Sigmoid colon (tissue), 7 donors: ENCODE measurements around the gene MIEN1. TPM values are rescaled to one million over a fixed set of nuclear protein-coding genes. Genes with fewer than 3 reads are reported as not detected.
"Not testable (repeated sequence)": the region's sequence is repeated elsewhere in the genome, so short reads cannot be mapped to it uniquely, and the experiment has no call there.

ENCODE experiments used
- DNase-seq: peaks from one replicate; pipeline ENCODE4 v3.0.0-alpha.2; 2019
- H3K27ac ChIP-seq, 4 donors: fragments of 200-600 bp; sonication (generic); one replicate each; pipeline ENCODE4 v1.5.1; 2016 to 2019; ENCODE audit warnings: mild to moderate bottlenecking in 1 of 4
- H3K27me3 ChIP-seq, 3 donors: fragments of 200-600 bp; sonication (generic); one replicate each; pipeline ENCODE4 v1.5.1; 2019; ENCODE audit warnings: mild to moderate bottlenecking in 1 of 3
- H3K36me3 ChIP-seq, 4 donors: fragments of 200-600 bp; sonication (generic); one replicate each; pipeline ENCODE4 v1.5.1; 2016 to 2019
- H3K4me1 ChIP-seq, 4 donors: fragments of 200-600 bp; sonication (generic); one replicate each; pipeline ENCODE4 v1.5.1; 2017 to 2019
- H3K4me3 ChIP-seq, 4 donors: fragments of 200-600 bp; sonication (generic); one replicate each; pipeline ENCODE4 v1.5.1; 2017 to 2019; ENCODE audit warnings: mild to moderate bottlenecking in 2 of 4, moderate library complexity in 1 of 4
- H3K9me3 ChIP-seq, 4 donors: fragments of 200-600 bp in 3 of 4; sonication (generic) in 3 of 4; one replicate each; pipeline versions ENCODE4 v1.5.1 to v1.6.1; 2013 to 2019
- EP300 ChIP-seq, 4 donors: sonication (generic); formaldehyde crosslinking; IDR thresholded peaks; one replicate each; pipeline ENCODE4 v1.6.1; 2017; ENCODE audit warnings: antibody characterized with exemption in 4 of 4
- POLR2A ChIP-seq, 2 donors: fragments of 450-650 bp; IDR thresholded peaks; one replicate each; pipeline ENCODE4 v1.6.1; 2016; ENCODE audit warnings: antibody characterized with exemption in 2 of 2, mild to moderate bottlenecking in 2 of 2, moderate library complexity in 2 of 2
- POLR2AphosphoS5 ChIP-seq, 4 donors: sonication (generic); formaldehyde crosslinking; IDR thresholded peaks; one replicate each; pipeline ENCODE4 v1.6.1; 2017; ENCODE audit warnings: antibody characterized with exemption in 4 of 4
- WGBS, 2 donors: extraction: QIAGEN DNeasy Blood & Tissue Kit; methylation state at CpG; one replicate each; pipeline ENCODE4 v1.1.7; 2013; 5-methylcytosine and 5-hydroxymethylcytosine counted together
- intact Hi-C: fragments of 100-400 bp; cut with DNase I; formaldehyde crosslinking; loops from one replicate; pipeline ENCODE4 v1.15.1; 2023
- polyA plus RNA-seq, 3 donors: library from polyadenylated mRNA; stranded (reverse); fragments of 200-250 nt; gene quantifications; one replicate each; pipeline ENCODE4 v1.2.3, GENCODE V29; 2013
- total RNA-seq, 4 donors: library from RNA; depleted of rRNA; stranded (reverse); fragments of >200 nt; gene quantifications; one replicate each; pipeline ENCODE4 v1.1.0, GENCODE V29; 2016
- TF ChIP-seq, protein P1 (sequence below), 4 experiments: fragments of 450-650 bp in 3 of 4; fragments of 200-600 bp in 1 of 4; IDR thresholded peaks; one replicate each; pipeline ENCODE4 v1.5.1; 2016 to 2019; ENCODE audit warnings: antibody characterized with exemption in 4 of 4, mild to moderate bottlenecking in 3 of 4, moderate library complexity in 2 of 4
- donor health status: healthy with polysubstance abuse.
- donor health status: Bipolar disorder and iron deficiency.
- donor health status: healthy.

The MIEN1 gene
- total and polyA plus RNA-seq, 7 donors: 52.4 to 226 (median 65.5) TPM

DNA sequence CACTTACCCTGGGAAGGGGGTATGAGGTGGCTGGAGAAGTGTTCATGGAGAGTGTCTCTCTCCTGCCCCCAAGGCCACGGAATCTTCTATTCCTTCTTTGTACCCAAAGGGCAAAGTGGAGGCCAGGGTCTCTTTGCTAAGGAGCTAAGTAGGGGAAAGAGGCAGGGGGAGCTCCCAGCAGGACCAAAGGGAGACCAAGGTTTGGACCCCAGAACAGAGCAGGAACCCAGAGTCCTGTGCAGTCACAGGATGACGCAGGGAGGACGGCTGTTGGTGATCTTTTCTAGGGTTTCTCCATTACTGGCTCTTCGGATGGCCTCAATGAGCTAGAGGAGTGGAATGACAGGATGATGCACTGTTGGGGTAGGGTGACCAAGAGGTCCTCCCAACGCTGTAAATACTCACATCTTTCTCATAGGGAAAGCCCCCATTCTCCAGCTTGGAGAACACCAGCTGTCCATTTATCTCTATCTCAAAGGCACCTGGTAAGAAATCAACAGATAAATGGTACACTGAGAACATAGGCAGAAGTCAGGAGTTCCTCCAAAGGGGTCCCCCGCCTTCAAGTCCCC is 966 bp downstream of the MIEN1 start:
- Histone ChIP-seq H3K27ac (peak overlapping the region; percentile 86 to 91 (median 87)), H3K36me3 (peaks cover 6 to 47% (median 22%) of the 10 kb centered on the region in 4 donors), H3K27me3 (no peaks in the 10 kb centered on the region), H3K9me3 (no peaks in the 10 kb centered on the region), H3K4me1 (peaks cover 0 to 12% (median 10%) of the 10 kb centered on the region in 4 donors), H3K4me3 (peak overlapping the region; percentile 62 to 86 (median 72))
- WGBS, 2 donors: 57 to 76% methylated on average over 6 of the region's 6 CpGs
- DNase-seq: no peak
- intact Hi-C loops: loop anchor here (2.0 kb wide), 1 partner anchor 29 kb away; the partner anchor contains the start of gene ERBB2
- TF ChIP-seq, protein P1, sequence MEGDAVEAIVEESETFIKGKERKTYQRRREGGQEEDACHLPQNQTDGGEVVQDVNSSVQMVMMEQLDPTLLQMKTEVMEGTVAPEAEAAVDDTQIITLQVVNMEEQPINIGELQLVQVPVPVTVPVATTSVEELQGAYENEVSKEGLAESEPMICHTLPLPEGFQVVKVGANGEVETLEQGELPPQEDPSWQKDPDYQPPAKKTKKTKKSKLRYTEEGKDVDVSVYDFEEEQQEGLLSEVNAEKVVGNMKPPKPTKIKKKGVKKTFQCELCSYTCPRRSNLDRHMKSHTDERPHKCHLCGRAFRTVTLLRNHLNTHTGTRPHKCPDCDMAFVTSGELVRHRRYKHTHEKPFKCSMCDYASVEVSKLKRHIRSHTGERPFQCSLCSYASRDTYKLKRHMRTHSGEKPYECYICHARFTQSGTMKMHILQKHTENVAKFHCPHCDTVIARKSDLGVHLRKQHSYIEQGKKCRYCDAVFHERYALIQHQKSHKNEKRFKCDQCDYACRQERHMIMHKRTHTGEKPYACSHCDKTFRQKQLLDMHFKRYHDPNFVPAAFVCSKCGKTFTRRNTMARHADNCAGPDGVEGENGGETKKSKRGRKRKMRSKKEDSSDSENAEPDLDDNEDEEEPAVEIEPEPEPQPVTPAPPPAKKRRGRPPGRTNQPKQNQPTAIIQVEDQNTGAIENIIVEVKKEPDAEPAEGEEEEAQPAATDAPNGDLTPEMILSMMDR (IDR thresholded peaks at IDR 0.05): no peak
- TF ChIP-seq EP300 (IDR thresholded peaks at IDR 0.05): no peak
- no peak for TF ChIP-seq POLR2AphosphoS5 (IDR thresholded peaks at IDR 0.05)
- no peak for TF ChIP-seq POLR2A (IDR thresholded peaks at IDR 0.05)

GRCh38 chr17:39727556-39727955 is 2.8 kb downstream of the MIEN1 start:
- no peaks in the 10 kb centered on the region for H3K9me3 ChIP-seq
- no peaks in the 10 kb centered on the region for H3K27me3 ChIP-seq
- TF ChIP-seq POLR2A (IDR thresholded peaks at IDR 0.05) (no peak), EP300 (IDR thresholded peaks at IDR 0.05) (no peak), POLR2AphosphoS5 (IDR thresholded peaks at IDR 0.05) (no peak)
- TF ChIP-seq, protein P1 (IDR thresholded peaks at IDR 0.05): no peak
- WGBS, 2 donors: 64 to 83% methylated on average over 10 of the region's 10 CpGs
- peaks cover 0 to 12% (median 10%) of the 10 kb centered on the region in 4 donors for H3K4me1 ChIP-seq
- intact Hi-C loops: no loop called here
- peaks cover 6 to 62% (median 22%) of the 10 kb centered on the region in 4 donors for H3K36me3 ChIP-seq
- DNase-seq: no peak
- no peak overlapping the region for H3K4me3 ChIP-seq
- H3K27ac ChIP-seq: no peak overlapping the region

GRCh38 chr17:39726617-39727016 is 3.7 kb downstream of the MIEN1 start:
- Histone ChIP-seq H3K27ac (no peak overlapping the region), H3K4me3 (no peak overlapping the region), H3K27me3 (no peaks in the 10 kb centered on the region), H3K4me1 (peaks cover 0 to 12% (median 10%) of the 10 kb centered on the region in 4 donors), H3K36me3 (peaks cover 6 to 71% (median 22%) of the 10 kb centered on the region in 4 donors), H3K9me3 (no peaks in the 10 kb centered on the region)
- intact Hi-C loops: no loop called here
- DNase-seq: no peak
- TF ChIP-seq POLR2A (IDR thresholded peaks at IDR 0.05): no peak
- TF ChIP-seq EP300 (IDR thresholded peaks at IDR 0.05): no peak
- TF ChIP-seq, protein P1 (IDR thresholded peaks at IDR 0.05): no peak
- TF ChIP-seq POLR2AphosphoS5 (IDR thresholded peaks at IDR 0.05): no peak
- 89 to 94% methylated on average over 9 of the region's 9 CpGs for WGBS, 2 donors

- H3K36me3 ChIP-seq: peaks cover 6 to 71% (median 22%) of the 10 kb centered on the region in 4 donors
- H3K9me3 ChIP-seq, intact Hi-C loops, H3K4me3 ChIP-seq, DNase-seq, H3K27ac ChIP-seq, H3K27me3 ChIP-seq: not testable (repeated sequence)
- H3K4me1 ChIP-seq: peaks cover 0 to 12% (median 10%) of the 10 kb centered on the region in 4 donors
- 96 to 100% methylated on average over 1 of the region's 1 CpG for WGBS, 2 donors
Observed at GRCh38 chr17:39725923-39726322, 4.4 kb downstream of the MIEN1 start.

- H3K36me3 ChIP-seq: peaks cover 6 to 79% (median 22%) of the 10 kb centered on the region in 4 donors
- no peak for TF ChIP-seq POLR2AphosphoS5 (IDR thresholded peaks at IDR 0.05)
- no peak for TF ChIP-seq EP300 (IDR thresholded peaks at IDR 0.05)
- TF ChIP-seq POLR2A (IDR thresholded peaks at IDR 0.05): no peak
- TF ChIP-seq, protein P1 (IDR thresholded peaks at IDR 0.05): no peak
- intact Hi-C loops: no loop called here
- no peaks in the 10 kb centered on the region for H3K27me3 ChIP-seq
- peaks cover 0 to 9% (median 7%) of the 10 kb centered on the region in 4 donors for H3K4me1 ChIP-seq
- no peak overlapping the region for H3K4me3 ChIP-seq
- no peak for DNase-seq
- no peak overlapping the region for H3K27ac ChIP-seq
- WGBS, 2 donors: 94 to 96% methylated on average over 13 of the region's 13 CpGs
- H3K9me3 ChIP-seq: no peaks in the 10 kb centered on the region
Observed at GRCh38 chr17:39724731-39725130, 5.6 kb downstream of the MIEN1 start.
